HepG2 (cell line): ENCODE measurements around the gene GNG5. TPM values are rescaled to one million over a fixed set of nuclear protein-coding genes. Genes with fewer than 3 reads are reported as not detected.
A peak's percentile ranks its signal among the peaks of the same experiment; 100 is the strongest.

Experiments
- ARNT2 ChIP-seq: sonication (generic); formaldehyde crosslinking; IDR thresholded peaks from 2 replicates; pipeline ENCODE4 v1.8.0; 2022; ENCODE audit warnings: mild to moderate bottlenecking, low read depth, missing genetic modification reagents, moderate library complexity
- ATF7-NPFF ChIP-seq: sonication (generic); formaldehyde crosslinking; IDR thresholded peaks from 2 replicates; pipeline ENCODE4 v1.8.1; 2023; ENCODE audit warnings: mild to moderate bottlenecking, low read depth, missing genetic modification reagents, moderate library complexity
- CCDC6 ChIP-seq: sonication (generic); formaldehyde crosslinking; IDR thresholded peaks from 2 replicates; pipeline ENCODE4 v1.8.1; 2022; ENCODE audit warnings: mild to moderate bottlenecking, missing genetic modification reagents, moderate library complexity
- CENPT ChIP-seq: sonication (generic); formaldehyde crosslinking; IDR thresholded peaks from 2 replicates; pipeline ENCODE4 v1.8.0; 2022; ENCODE audit warnings: low read depth, mild to moderate bottlenecking, moderate library complexity, missing genetic modification reagents
- CREM ChIP-seq, 2 experiments: sonication (generic) in 1 of 2; formaldehyde crosslinking in 1 of 2; IDR thresholded peaks; 2 replicates each; pipeline versions ENCODE4 v1.4.0 to v1.6.1; 2016 to 2020; ENCODE audit warnings: antibody characterized with exemption in 1 of 2, mild to moderate bottlenecking in 1 of 2, missing genetic modification reagents in 1 of 2
- FOXA3 ChIP-seq: IDR thresholded peaks from 2 replicates; pipeline ENCODE4 v1.6.1; 2016; ENCODE audit warnings: missing genetic modification reagents, missing compliant biosample characterization
- FOXK2 ChIP-seq: fragments of 450-650 bp; IDR thresholded peaks from 2 replicates; pipeline ENCODE4 v1.6.1; 2016
- HDAC2 ChIP-seq: sonication (generic); formaldehyde crosslinking; IDR thresholded peaks from 2 replicates; pipeline ENCODE4 v1.4.0; 2020; ENCODE audit warnings: missing genetic modification reagents
- KLF16 ChIP-seq, 2 experiments: sonication (generic) in 1 of 2; formaldehyde crosslinking in 1 of 2; IDR thresholded peaks; 2 replicates each; pipeline versions ENCODE4 v1.6.1 to v1.8.0; 2016 to 2023; ENCODE audit warnings: missing genetic modification reagents in 2 of 2, missing compliant biosample characterization in 1 of 2
- NFATC3 ChIP-seq: sonication (generic); formaldehyde crosslinking; IDR thresholded peaks from 2 replicates; pipeline ENCODE4 v1.5.1; 2020; ENCODE audit warnings: mild to moderate bottlenecking, missing genetic modification reagents
- NONO ChIP-seq, 2 experiments: fragments of 450-650 bp in 1 of 2; sonication (generic) in 1 of 2; formaldehyde crosslinking in 1 of 2; IDR thresholded peaks in 1 of 2; conservative IDR thresholded peaks in 1 of 2; 2 replicates each; pipeline versions ENCODE4 v1.6.1 to v1.8.0; 2017 to 2022; ENCODE audit warnings: mild to moderate bottlenecking in 1 of 2, missing genetic modification reagents in 1 of 2, moderate library complexity in 1 of 2
- NPAS2 ChIP-seq: sonication (generic); formaldehyde crosslinking; IDR thresholded peaks from 2 replicates; pipeline ENCODE4 v1.8.0; 2022; ENCODE audit warnings: mild to moderate bottlenecking, missing genetic modification reagents, borderline replicate concordance
- SP4 ChIP-seq: sonication (generic); formaldehyde crosslinking; IDR thresholded peaks from 2 replicates; pipeline ENCODE4 v1.8.1; 2023; ENCODE audit warnings: mild to moderate bottlenecking, missing genetic modification reagents
- TCF12 ChIP-seq, 2 experiments: fragments of 450-650 bp in 1 of 2; sonication (generic) in 1 of 2; formaldehyde crosslinking in 1 of 2; IDR thresholded peaks; 2 replicates each; pipeline versions ENCODE4 v1.6.1 to v1.8.0; 2017 to 2022; ENCODE audit warnings: antibody characterized with exemption in 1 of 2, mild to moderate bottlenecking in 1 of 2, missing genetic modification reagents in 1 of 2, moderate library complexity in 1 of 2
- ZBTB7A ChIP-seq: sonication (generic); formaldehyde crosslinking; IDR thresholded peaks from 2 replicates; pipeline ENCODE4 v1.8.0; 2022; ENCODE audit warnings: mild to moderate bottlenecking, missing genetic modification reagents
- ZFX ChIP-seq: sonication (generic); formaldehyde crosslinking; IDR thresholded peaks from 2 replicates; pipeline ENCODE4 v1.4.0; 2020; ENCODE audit warnings: mild to moderate bottlenecking, low read depth, missing genetic modification reagents, moderate library complexity
- ZNF589 ChIP-seq: sonication (generic); formaldehyde crosslinking; conservative IDR thresholded peaks from 2 replicates; pipeline ENCODE4 v1.8.0; 2022; ENCODE audit warnings: mild to moderate bottlenecking, moderate library complexity, missing genetic modification reagents
- ZNF784 ChIP-seq: sonication (generic); formaldehyde crosslinking; IDR thresholded peaks from 2 replicates; pipeline ENCODE4 v1.5.1; 2020; ENCODE audit warnings: missing genetic modification reagents, mild to moderate bottlenecking, borderline replicate concordance
- ZSCAN20 ChIP-seq: sonication (generic); formaldehyde crosslinking; IDR thresholded peaks from 2 replicates; pipeline ENCODE4 v1.4.0; 2020; ENCODE audit warnings: missing genetic modification reagents, mild to moderate bottlenecking, borderline replicate concordance
- polyA plus RNA-seq, 8 experiments: library from polyadenylated mRNA; depleted of rRNA in 3 of 8; stranded (reverse) in 7 of 8; unstranded in 1 of 8; fragments of >200 nt; fragmentation: Illumina TruSeq in 4 of 8; extraction: Trizol in 4 of 8; gene quantifications; 2 replicates each; pipeline versions ENCODE4 v1.2.1 to v1.2.3, GENCODE V29; 2011 to 2016; ENCODE audit warnings: low read depth in 4 of 8, missing spikeins in 1 of 8, mixed read lengths in 1 of 8; ENCODE audit not compliant: insufficient read depth in 1 of 8
- total RNA-seq, 5 experiments: library from RNA; depleted of rRNA; stranded (reverse); fragments of >200 nt; fragmentation: Illumina TruSeq; extraction: Trizol; gene quantifications; 2 replicates each; pipeline ENCODE4 v1.2.3, GENCODE V29; 2016; ENCODE audit warnings: low read depth in 1 of 5
- TF ChIP-seq, protein P1 (sequence below): sonication (generic); formaldehyde crosslinking; IDR thresholded peaks from 2 replicates; pipeline ENCODE4 v1.4.0; 2020; ENCODE audit warnings: mild to moderate bottlenecking, missing genetic modification reagents
- TF ChIP-seq, protein P2 (sequence below): IDR thresholded peaks from 2 replicates; pipeline ENCODE4 v1.6.1; 2016; ENCODE audit warnings: missing biosample characterization, missing genetic modification reagents, low read depth
- TF ChIP-seq, protein P3 (sequence below), 2 experiments: sonication (generic) in 1 of 2; formaldehyde crosslinking in 1 of 2; IDR thresholded peaks; 2 replicates each; pipeline versions ENCODE4 v1.4.0 to v1.6.1; 2018 to 2020; ENCODE audit warnings: missing genetic modification reagents in 2 of 2, borderline replicate concordance in 1 of 2, low read depth in 1 of 2, mild to moderate bottlenecking in 1 of 2, missing biosample characterization in 1 of 2

The GNG5 gene
- total and polyA plus RNA-seq, 2 of the 13 experiments (the other 11 are each of a cell fraction or from before 2014, with no cell fraction given): 103 to 137 TPM

DNA sequence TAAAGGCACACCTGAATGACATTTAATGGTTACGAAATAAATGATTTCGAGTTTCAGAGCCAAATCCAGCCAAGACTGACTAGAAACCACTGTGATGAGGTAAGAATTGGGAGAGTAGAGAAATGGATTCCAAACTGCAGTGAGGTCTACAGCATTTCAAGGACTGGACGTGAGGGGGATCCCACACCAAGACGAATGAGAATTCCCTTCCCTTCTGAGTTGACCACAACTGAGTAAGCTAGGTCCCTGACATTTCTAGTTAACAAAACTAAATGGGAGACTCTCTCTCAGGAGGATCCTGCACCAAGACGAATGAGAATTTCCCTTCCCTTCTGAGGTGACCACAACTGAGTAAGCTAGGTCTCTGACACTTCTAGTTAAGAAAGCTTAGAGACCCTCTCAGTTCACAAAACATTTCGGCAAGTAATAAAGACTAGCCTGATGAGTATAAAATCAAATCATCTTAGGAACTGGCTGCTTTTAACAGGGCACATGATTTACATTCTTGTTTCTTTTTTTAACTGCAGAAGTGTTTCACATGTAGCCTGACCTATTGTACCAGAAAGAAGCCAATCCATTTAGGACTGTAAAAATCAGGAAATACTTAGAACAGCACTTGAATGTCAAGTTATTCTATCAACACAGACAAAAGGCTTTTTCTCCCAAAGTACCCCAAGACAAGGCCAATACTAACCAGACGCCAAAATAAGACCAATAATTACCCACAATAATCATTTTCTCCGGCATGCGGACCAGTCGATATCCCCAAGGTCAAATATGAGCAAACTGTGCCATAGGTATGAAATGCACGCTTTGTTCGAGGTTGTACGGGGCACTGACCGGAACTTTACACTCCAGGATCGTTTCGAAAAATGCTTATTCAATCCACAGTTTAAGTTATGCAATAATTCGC, 1.5 kb downstream of the GNG5 start (continued):
- TF ChIP-seq, protein P1, sequence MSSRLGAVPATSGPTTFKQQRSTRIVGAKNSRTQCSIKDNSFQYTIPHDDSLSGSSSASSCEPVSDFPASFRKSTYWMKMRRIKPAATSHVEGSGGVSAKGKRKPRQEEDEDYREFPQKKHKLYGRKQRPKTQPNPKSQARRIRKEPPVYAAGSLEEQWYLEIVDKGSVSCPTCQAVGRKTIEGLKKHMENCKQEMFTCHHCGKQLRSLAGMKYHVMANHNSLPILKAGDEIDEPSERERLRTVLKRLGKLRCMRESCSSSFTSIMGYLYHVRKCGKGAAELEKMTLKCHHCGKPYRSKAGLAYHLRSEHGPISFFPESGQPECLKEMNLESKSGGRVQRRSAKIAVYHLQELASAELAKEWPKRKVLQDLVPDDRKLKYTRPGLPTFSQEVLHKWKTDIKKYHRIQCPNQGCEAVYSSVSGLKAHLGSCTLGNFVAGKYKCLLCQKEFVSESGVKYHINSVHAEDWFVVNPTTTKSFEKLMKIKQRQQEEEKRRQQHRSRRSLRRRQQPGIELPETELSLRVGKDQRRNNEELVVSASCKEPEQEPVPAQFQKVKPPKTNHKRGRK (CRISPR knock-in tag): no peak
- TF ChIP-seq FOXA3 (CRISPR knock-in tag) (peak; percentile 69), CCDC6 (CRISPR knock-in tag) (no peak; the same call in 1 of the 2 replicates), NPAS2 (no peak), ATF7-NPFF (no peak), CREM (IDR thresholded peaks at IDR 0.05) (peak; percentile 46; the same call in 1 of the 2 replicates), CREM (CRISPR knock-in tag; IDR thresholded peaks at IDR 0.05) (no peak), ARNT2 (CRISPR knock-in tag) (no peak), ZBTB7A (no peak), SP4 (CRISPR knock-in tag) (no peak), ZSCAN20 (CRISPR knock-in tag) (no peak), NONO (IDR thresholded peaks at IDR 0.05) (no peak), NONO (CRISPR knock-in tag; conservative IDR thresholded peaks at IDR 0.05) (0 out of 2 replicates have a peak, but pooled peaks have one; percentile 23), KLF16 (CRISPR knock-in tag; IDR thresholded peaks at IDR 0.05) (peak in 1 of 2 experiments; percentile 75; a peak in 2 of 4 replicates), FOXK2 (no peak), ZNF589 (CRISPR knock-in tag) (no peak), TCF12 (IDR thresholded peaks at IDR 0.05) (no peak), TCF12 (CRISPR knock-in tag; IDR thresholded peaks at IDR 0.05) (no peak), HDAC2 (peak; percentile 42; the same call in 1 of the 2 replicates), ZNF784 (CRISPR knock-in tag) (no peak), NFATC3 (CRISPR knock-in tag) (no peak), ZFX (CRISPR knock-in tag) (no peak), CENPT (CRISPR knock-in tag) (no peak)
- TF ChIP-seq, protein P2, sequence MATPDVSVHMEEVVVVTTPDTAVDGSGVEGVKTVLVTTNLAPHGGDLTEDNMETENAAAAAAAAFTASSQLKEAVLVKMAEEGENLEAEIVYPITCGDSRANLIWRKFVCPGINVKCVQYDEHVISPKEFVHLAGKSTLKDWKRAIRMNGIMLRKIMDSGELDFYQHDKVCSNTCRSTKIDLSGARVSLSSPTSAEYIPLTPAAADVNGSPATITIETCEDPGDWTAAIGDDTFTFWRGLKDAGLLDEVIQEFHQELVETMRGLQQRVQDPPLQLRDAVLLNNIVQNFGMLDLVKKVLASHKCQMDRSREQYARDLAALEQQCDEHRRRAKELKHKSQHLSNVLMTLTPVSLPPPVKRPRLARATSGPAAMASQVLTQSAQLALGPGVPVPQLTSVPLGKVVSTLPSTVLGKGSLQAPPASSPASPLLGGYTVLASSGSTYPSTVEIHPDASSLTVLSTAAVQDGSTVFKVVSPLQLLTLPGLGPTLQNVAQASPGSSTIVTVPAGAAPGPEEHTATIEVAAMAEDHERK (CRISPR knock-in tag): no peak
- TF ChIP-seq, protein P3, sequence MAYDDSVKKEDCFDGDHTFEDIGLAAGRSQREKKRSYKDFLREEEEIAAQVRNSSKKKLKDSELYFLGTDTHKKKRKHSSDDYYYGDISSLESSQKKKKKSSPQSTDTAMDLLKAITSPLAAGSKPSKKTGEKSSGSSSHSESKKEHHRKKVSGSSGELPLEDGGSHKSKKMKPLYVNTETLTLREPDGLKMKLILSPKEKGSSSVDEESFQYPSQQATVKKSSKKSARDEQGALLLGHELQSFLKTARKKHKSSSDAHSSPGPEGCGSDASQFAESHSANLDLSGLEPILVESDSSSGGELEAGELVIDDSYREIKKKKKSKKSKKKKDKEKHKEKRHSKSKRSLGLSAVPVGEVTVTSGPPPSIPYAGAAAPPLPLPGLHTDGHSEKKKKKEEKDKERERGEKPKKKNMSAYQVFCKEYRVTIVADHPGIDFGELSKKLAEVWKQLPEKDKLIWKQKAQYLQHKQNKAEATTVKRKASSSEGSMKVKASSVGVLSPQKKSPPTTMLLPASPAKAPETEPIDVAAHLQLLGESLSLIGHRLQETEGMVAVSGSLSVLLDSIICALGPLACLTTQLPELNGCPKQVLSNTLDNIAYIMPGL (CRISPR knock-in tag; IDR thresholded peaks at IDR 0.05; ENCODE audit: borderline replicate concordance in 1 of 2, low read depth in 1 of 2): peak in 1 of 2 experiments; percentile 61; a peak in 1 of 4 replicates
